HUES6 (cell line): ENCODE data around the gene PITX3.
A peak's percentile ranks its signal among the peaks of the same experiment; 100 is the strongest.
"Not testable (repeated sequence)": the region's sequence is repeated elsewhere in the genome, so short reads cannot be mapped to it uniquely, and the experiment has no call there.

ENCODE experiments used
- H3K27ac ChIP-seq: 2 replicates; pipeline ENCODE4 v1.7.0; 2013; ENCODE audit warnings: low read depth, mild to moderate bottlenecking, low read length, inconsistent platforms
- H3K27me3 ChIP-seq: 2 replicates; pipeline ENCODE4 v1.6.1; 2013; ENCODE audit warnings: low read length; ENCODE audit not compliant: control insufficient read depth, insufficient read depth
- H3K36me3 ChIP-seq: 2 replicates; pipeline ENCODE4 v1.6.1; 2013; ENCODE audit warnings: low read length; ENCODE audit not compliant: control insufficient read depth, insufficient read depth
- H3K4me1 ChIP-seq: 2 replicates; pipeline ENCODE4 v1.6.1; 2013; ENCODE audit warnings: low read length; ENCODE audit not compliant: control insufficient read depth, insufficient read depth
- H3K4me3 ChIP-seq: 2 replicates; pipeline ENCODE4 v1.5.1; 2013; ENCODE audit warnings: low read depth, low read length
- H3K9ac ChIP-seq: one replicate; pipeline ENCODE4 v1.6.1; 2013; ENCODE audit warnings: mild to moderate bottlenecking, low read length
- H3K9me3 ChIP-seq: 2 replicates; pipeline ENCODE4 v1.6.1; 2013; ENCODE audit warnings: low read depth, low read length; ENCODE audit not compliant: control insufficient read depth, insufficient read depth

Gene PITX3

DNA sequence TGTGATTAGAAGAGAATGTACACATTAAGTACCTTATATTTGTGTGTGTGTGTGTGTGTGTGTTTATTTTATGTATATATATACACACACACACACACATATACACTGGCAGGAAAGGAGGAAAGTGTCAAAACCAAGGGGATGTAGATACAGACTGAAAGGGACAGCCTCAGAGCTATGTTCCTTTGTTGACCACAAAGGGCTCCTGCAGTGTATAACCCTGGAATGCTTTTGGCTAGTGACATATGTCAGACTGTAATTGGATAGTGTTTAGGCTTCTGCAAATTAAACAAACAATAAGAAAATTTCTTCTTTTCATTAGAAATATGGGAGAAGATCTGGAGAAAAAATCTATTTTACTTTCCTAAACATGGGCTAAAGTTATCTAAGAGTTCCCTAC lies 19.9 kb upstream of the PITX3 start:
- Histone ChIP-seq H3K27me3 (no peaks in the 10 kb centered on the region), H3K36me3 (peaks cover 24% of the 10 kb centered on the region), H3K9ac (no peak overlapping the region), H3K27ac (no peak overlapping the region), H3K4me1 (no peaks in the 10 kb centered on the region), H3K9me3 (no peaks in the 10 kb centered on the region), H3K4me3 (no peak overlapping the region)

DNA sequence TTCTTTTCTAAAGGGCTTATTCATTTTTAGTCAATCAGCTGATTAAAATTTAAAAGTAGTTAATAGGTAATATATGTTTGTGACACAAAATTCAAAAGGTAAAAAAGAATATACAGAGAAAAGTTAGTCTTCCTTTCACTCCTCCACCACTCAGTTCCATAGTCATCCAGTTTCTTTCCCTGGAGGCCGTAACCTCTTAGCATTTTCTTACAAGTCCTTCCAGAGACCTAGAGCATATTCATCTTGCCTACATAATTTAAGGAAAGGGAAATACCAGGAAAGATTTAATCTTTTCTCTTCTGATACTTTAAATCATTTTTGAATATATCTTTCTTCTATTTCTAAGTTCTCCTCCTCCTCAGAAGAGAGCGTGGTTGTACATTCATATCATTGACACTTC lies 14.1 kb upstream of the PITX3 start:
- no peaks in the 10 kb centered on the region for H3K9me3 ChIP-seq
- H3K27ac ChIP-seq = no peak overlapping the region
- no peak overlapping the region for H3K9ac ChIP-seq
- H3K4me1 ChIP-seq = no peaks in the 10 kb centered on the region
- no peak overlapping the region for H3K4me3 ChIP-seq
- peaks cover 11% of the 10 kb centered on the region for H3K36me3 ChIP-seq
- no peaks in the 10 kb centered on the region for H3K27me3 ChIP-seq

DNA sequence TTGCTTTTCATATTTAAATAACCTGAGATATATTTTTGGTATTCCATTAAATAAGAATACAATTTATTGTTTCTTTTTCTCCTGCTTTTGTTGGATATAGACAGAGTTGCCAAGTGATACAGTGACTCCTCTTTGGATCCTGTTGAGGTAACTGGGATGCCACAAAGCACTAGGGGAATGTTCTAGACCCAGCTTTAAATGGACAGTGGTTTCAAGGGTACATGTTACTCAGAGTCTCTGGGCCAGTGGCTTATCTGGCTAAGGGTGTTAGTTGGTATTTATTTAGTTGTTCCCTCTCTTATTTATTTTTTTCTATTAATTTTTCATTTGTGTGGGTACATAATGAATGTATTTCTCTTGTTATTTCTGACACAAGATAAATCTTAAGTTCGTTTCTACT lies 13.1 kb upstream of the PITX3 start:
- Histone ChIP-seq H3K4me1 (no peaks in the 10 kb centered on the region), H3K36me3 (peaks cover 3% of the 10 kb centered on the region), H3K9me3 (no peaks in the 10 kb centered on the region), H3K27me3 (no peaks in the 10 kb centered on the region), H3K4me3 (no peak overlapping the region), H3K9ac (no peak overlapping the region), H3K27ac (no peak overlapping the region)

DNA sequence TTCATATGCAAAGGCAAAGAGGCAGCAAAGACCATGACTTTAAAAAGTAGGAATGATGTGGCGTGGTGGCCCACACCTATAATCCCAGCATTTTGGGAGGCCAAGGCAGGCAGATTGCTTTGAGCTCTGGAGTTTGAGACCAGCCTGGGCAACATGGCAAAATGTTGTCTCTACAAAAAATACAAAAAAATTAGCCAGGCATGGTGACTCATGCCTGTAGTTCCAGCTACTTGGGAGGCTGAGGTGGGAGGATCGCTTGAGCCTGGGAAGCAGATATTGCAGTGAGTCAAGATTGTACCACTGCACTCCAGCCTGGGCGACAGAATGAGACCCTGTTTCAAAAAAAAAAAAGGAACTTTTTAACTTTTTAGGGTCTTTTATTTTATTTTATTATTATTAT lies 11.2 kb upstream of the PITX3 start:
- not testable (repeated sequence) for H3K4me1 ChIP-seq, H3K36me3 ChIP-seq, H3K4me3 ChIP-seq, H3K9me3 ChIP-seq, H3K27ac ChIP-seq, H3K9ac ChIP-seq, H3K27me3 ChIP-seq

DNA sequence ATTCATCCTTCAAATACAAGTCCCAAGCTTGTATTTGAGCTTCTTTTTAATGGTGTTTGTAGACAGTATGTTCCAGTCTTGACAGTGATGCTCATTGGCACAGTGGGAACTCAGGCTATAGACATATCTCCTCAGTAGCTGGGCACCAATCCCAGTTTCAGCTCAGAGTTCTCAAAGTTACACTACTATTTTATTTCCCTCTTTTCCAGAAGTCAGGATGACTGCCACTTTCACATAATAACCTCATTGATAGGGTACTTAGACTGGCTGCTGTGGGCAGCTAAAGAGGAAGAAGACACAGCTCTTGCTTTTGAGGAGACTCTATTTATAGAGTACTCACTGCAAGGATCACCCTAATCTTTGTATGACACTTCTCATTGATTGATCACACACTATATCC lies 6.4 kb upstream of the PITX3 start:
- H3K36me3 ChIP-seq = no peaks in the 10 kb centered on the region
- H3K4me3 ChIP-seq = no peak overlapping the region
- no peaks in the 10 kb centered on the region for H3K9me3 ChIP-seq
- no peak overlapping the region for H3K27ac ChIP-seq
- H3K9ac ChIP-seq = no peak overlapping the region
- H3K27me3 ChIP-seq = peaks cover 10% of the 10 kb centered on the region
- peaks cover 20% of the 10 kb centered on the region for H3K4me1 ChIP-seq

DNA sequence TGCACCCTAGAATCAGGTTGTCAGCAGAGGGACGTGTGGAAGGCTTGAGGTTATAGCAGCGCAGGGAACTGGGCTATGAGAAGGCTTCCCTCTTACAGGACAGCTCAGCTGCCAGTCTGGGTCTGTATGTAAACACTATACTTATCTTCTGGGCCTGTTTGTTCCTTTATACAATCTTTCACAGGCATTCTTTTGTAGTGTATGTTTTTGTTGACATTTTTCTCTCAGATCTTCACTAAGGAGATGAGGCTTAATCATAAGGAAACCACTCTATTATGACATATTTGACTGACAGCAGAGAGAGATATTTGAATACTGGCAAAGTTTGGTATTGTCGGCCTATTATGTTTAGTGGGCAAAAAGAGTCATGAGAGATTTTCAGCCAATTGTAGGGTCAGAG lies 4.9 kb upstream of the PITX3 start:
- Histone ChIP-seq H3K4me1 (peaks cover 25% of the 10 kb centered on the region), H3K4me3 (peak overlapping the region; percentile 99), H3K9ac (peak overlapping the region; percentile 84), H3K36me3 (no peaks in the 10 kb centered on the region), H3K9me3 (no peaks in the 10 kb centered on the region), H3K27me3 (peaks cover 22% of the 10 kb centered on the region), H3K27ac (no peak overlapping the region)

DNA sequence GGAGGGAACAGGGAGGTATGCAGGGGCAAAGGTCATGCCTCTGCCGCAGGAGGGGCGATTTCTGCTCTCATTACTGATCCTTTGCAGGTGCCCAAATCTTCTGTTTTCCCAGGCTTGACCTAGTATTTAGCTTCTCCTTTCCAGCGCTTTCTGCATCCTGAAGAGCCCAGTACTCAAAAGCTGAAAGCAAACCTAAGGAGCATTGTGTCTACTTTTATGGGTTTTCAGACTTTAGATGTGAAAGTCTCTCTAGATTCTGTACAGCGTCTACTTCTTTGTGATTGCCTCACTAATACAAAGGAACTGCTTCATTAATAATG lies 4.6 kb upstream of the PITX3 start:
- H3K9me3 ChIP-seq = no peaks in the 10 kb centered on the region
- H3K4me3 ChIP-seq = peak overlapping the region; percentile 99
- no peaks in the 10 kb centered on the region for H3K36me3 ChIP-seq
- H3K27me3 ChIP-seq = peaks cover 25% of the 10 kb centered on the region
- peak overlapping the region; percentile 56; the same call in 1 of the 2 replicates for H3K27ac ChIP-seq
- peak overlapping the region; percentile 84 for H3K9ac ChIP-seq
- H3K4me1 ChIP-seq = peaks cover 25% of the 10 kb centered on the region

DNA sequence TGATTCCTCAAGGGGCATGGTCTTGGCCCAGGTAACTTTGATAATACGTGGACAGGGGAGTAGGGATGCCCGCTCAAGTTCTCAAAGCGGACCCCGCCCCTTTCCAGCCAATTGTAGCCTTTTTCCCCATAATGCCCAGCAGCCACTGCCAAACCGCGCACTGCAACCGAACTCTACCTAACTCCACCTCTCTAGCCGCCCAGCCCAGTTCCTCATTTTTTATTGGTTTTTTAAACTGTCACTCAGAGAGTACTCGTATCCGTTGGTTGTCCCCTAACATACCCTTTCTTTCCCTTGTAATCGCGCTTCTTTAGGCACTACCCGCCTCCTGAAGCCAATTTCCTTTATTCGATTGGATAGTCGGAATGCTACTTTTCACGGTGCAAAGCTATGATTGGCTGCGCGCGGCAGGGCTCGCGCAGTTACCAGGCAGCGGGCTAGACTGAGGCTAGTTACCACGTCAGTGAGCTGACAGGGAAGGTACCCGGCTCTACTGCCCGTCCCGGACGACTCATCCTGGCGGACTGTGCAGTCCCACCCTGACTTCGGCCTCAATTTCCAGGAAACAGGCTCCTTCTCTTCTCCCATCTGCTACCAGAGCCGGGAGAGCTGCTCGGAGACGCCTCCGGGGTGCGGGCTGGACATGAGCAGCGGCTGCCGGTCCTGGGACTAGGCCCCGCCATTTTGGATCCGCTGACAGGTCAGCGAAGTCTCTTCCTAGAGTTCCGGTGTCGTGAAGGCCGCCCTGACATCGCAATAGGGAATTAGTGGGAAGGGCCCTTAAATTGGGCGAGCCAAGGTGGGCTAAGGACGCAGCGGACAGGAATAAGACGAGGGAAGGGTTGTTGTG lies 4.0 kb upstream of the PITX3 start, which contains the start of gene GBF1:
Gene GBF1, plus strand, starts transcription at position 451 of the 850 bp plus-strand sequence. CDS start 13,407 bp downstream, outside the sequence.
- Histone ChIP-seq H3K4me3 (peak within 1 kb of the TSS; percentile 99), H3K9ac (peak within 1 kb of the TSS; percentile 84), H3K27ac (peak within 1 kb of the TSS; percentile 56; the same call in 1 of the 2 replicates), H3K27me3 (peaks cover 31% of the 10 kb centered on the region), H3K36me3 (no peaks in the 10 kb centered on the region), H3K9me3 (no peaks in the 10 kb centered on the region), H3K4me1 (peaks cover 29% of the 10 kb centered on the region)

DNA sequence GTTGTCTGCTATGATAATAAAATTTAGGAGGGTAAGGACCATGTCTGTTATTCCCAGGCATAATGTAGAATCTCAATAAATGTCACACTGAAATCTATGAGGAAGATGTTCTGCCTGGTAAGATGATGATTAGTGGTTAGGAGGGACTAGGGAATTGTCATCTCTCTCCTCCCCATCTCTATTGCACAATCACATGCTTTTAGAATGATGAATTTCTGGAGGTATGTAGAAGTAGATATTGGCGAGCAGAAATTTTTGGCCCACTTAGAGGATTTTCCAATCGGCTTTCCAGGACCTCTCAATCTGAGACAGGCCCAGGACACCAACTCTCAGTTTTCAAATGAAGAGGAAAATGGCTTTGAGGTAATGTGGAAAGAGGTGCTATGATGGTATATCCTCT lies 2.0 kb upstream of the PITX3 start:
- no peak overlapping the region for H3K27ac ChIP-seq
- H3K9me3 ChIP-seq = no peaks in the 10 kb centered on the region
- peaks cover 32% of the 10 kb centered on the region for H3K4me1 ChIP-seq
- no peaks in the 10 kb centered on the region for H3K36me3 ChIP-seq
- H3K27me3 ChIP-seq = peaks cover 51% of the 10 kb centered on the region
- no peak overlapping the region for H3K9ac ChIP-seq
- no peak overlapping the region for H3K4me3 ChIP-seq

DNA sequence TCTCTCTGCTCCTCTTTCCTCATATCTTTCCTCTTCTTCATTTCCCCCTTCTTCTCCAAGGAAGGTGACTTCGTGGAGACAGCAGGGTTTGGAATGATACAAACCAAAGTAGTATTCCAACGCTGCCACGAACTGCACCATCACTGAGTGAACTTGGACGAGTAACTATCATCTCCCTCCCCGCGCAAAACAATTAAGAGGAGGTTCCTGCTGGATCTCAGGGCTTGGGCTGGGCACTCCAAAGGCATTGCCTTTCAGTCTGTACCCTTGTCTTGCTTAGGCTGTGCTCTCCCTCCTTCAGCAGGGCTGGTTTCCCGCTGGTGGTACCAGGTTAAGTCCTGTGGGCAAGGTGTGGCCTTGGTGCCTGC lies 790 bp upstream of the PITX3 start:
- Histone ChIP-seq H3K9ac (no peak overlapping the region), H3K27me3 (peaks cover 62% of the 10 kb centered on the region), H3K27ac (no peak overlapping the region), H3K4me1 (peaks cover 29% of the 10 kb centered on the region), H3K4me3 (peak overlapping the region; percentile 74), H3K36me3 (no peaks in the 10 kb centered on the region), H3K9me3 (no peaks in the 10 kb centered on the region)

DNA sequence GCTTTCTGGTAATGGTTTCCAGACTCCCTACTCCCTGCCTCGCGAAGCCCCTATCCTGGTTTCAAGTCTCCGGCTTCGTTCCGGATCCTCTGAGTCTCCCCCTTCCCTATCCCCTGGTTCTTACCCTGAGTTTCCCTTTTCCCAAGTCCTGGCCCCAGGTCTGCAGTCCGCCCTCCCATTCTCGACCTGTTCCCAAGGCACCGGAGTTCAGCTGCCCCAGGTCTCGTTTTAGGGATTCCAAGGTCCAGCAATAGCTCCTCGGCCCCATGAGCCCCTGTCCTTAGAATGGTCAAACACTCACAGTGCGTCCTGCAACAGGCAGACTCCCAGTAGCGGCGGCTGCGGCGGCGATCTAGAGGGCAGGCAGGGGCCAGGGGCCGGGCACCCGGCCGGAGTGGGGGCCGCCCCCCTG lies 274 bp downstream of the PITX3 start:
- Histone ChIP-seq H3K36me3 (no peaks in the 10 kb centered on the region), H3K4me1 (peaks cover 19% of the 10 kb centered on the region), H3K4me3 (peak overlapping the region; percentile 74), H3K9me3 (no peaks in the 10 kb centered on the region), H3K9ac (peak overlapping the region; percentile 29), H3K27me3 (peaks cover 72% of the 10 kb centered on the region), H3K27ac (no peak overlapping the region)
